ENCODE measurements around the gene ARHGEF7. TPM values are rescaled to one million over a fixed set of nuclear protein-coding genes. Genes with fewer than 3 reads are reported as not detected.

Gene ARHGEF7
- total RNA-seq, 1 experiment from 2014 or later = 47.3 TPM

GRCh38 chr13:111354789-111355188 is 239.7 kb downstream of the ARHGEF7 start:
- peaks cover 5% of the 10 kb centered on the region; the same call in 1 of the 2 replicates for H3K36me3 Mint-ChIP-seq
- ATAC-seq (no peak), DNase-seq (ENCODE audit: low spot score) (no peak)
- POLR2A ChIA-PET = no interaction called here
- peaks cover 9% of the 10 kb centered on the region for H3K4me1 Mint-ChIP-seq
- H3K27ac Mint-ChIP-seq = no peak overlapping the region; the same call in 1 of the 2 replicates
- H3K4me3 Mint-ChIP-seq = no peak overlapping the region
- H3K9me3 Mint-ChIP-seq = peaks cover 11% of the 10 kb centered on the region
- CTCF ChIA-PET = no interaction called here
- no peaks in the 10 kb centered on the region for H3K27me3 Mint-ChIP-seq (ENCODE audit: low read depth)
- TF ChIP-seq TEAD1 (CRISPR knock-in tag; IDR thresholded peaks at IDR 0.05) = no peak
- no peak for TF ChIP-seq ZNF532 (CRISPR knock-in tag; IDR thresholded peaks at IDR 0.05; ENCODE audit: borderline replicate concordance)
- TF ChIP-seq ZNF219 (CRISPR knock-in tag; IDR thresholded peaks at IDR 0.05; ENCODE audit: borderline replicate concordance) = no peak
- no peak for TF ChIP-seq IRF1 (CRISPR knock-in tag; IDR thresholded peaks at IDR 0.05)
- no peak for TF ChIP-seq GABPB1 (CRISPR knock-in tag; IDR thresholded peaks at IDR 0.05)
- no peak for TF ChIP-seq ZNF416 (CRISPR knock-in tag; IDR thresholded peaks at IDR 0.05)
- no peak for TF ChIP-seq AR (CRISPR knock-in tag; IDR thresholded peaks at IDR 0.05)
- TF ChIP-seq ZNF671 (CRISPR knock-in tag; IDR thresholded peaks at IDR 0.05) = no peak
- no peak for TF ChIP-seq FOXJ3 (CRISPR knock-in tag; IDR thresholded peaks at IDR 0.05; ENCODE audit: borderline replicate concordance)
- no peak for TF ChIP-seq ATF6 (CRISPR knock-in tag; IDR thresholded peaks at IDR 0.05)
- TF ChIP-seq SP1 (CRISPR knock-in tag; conservative IDR thresholded peaks at IDR 0.05) = no peak
- TF ChIP-seq TP53 (CRISPR knock-in tag; IDR thresholded peaks at IDR 0.05) = no peak
- TF ChIP-seq E2F4 (CRISPR knock-in tag; IDR thresholded peaks at IDR 0.05; ENCODE audit: borderline replicate concordance, low read depth) = no peak
- TF ChIP-seq ZNF138 (CRISPR knock-in tag; conservative IDR thresholded peaks at IDR 0.05) = no peak
- TF ChIP-seq MYBL2 (CRISPR knock-in tag; IDR thresholded peaks at IDR 0.05) = no peak
- no peak for TF ChIP-seq TCF7 (CRISPR knock-in tag; IDR thresholded peaks at IDR 0.05; ENCODE audit: low read depth)
- no peak for TF ChIP-seq E2F1 (CRISPR knock-in tag; IDR thresholded peaks at IDR 0.05)
- TF ChIP-seq RORB (CRISPR knock-in tag; IDR thresholded peaks at IDR 0.05) = no peak
- TF ChIP-seq ESRRA (CRISPR knock-in tag; IDR thresholded peaks at IDR 0.05; ENCODE audit: borderline replicate concordance) = no peak
- TF ChIP-seq ZNF232 (CRISPR knock-in tag; IDR thresholded peaks at IDR 0.05) = no peak
